GM12878 (cell line): ENCODE measurements around the gene KCNJ13. TPM values are rescaled to one million over a fixed set of nuclear protein-coding genes. Genes with fewer than 3 reads are reported as not detected.

ENCODE experiments used
- ATAC-seq: fragments of 200-7000 bp; cut with Tn5 transposase; 3 replicates; pipeline ENCODE4 v1.9.1; 2020; ENCODE audit warnings: mild to moderate bottlenecking, moderate library complexity
- BruUV-seq: library from RNA; stranded (reverse); fragments of 400-500 nt; replicated peaks from 2 replicates; lab custom pipeline; 2021; lab: Mats Ljungman, UMichigan
- CTCF ChIA-PET: fragments of 300-600 bp; sonication (Branson Sonifier 250); formaldehyde crosslinking; extraction: SDS; loops from one replicate; lab custom pipeline; 2021; ENCODE audit warnings: inconsistent platforms; lab: Yijun Ruan, JAX
- POLR2A ChIA-PET: fragments of 350-600 bp; formaldehyde crosslinking; extraction: SDS; loops from one replicate; lab custom pipeline; 2021; ENCODE audit warnings: inconsistent platforms; lab: Charles Lee
- RAD21 ChIA-PET: fragments of 300-600 bp; sonication (Branson Sonifier 250); formaldehyde crosslinking; loops from one replicate; lab custom pipeline; 2023; ENCODE audit warnings: antibody characterized with exemption; ENCODE audit not compliant: unreplicated experiment; lab: Charles Lee
- SMC1A ChIA-PET: fragments of 300-600 bp; sonication (Branson Sonifier 250); formaldehyde crosslinking; loops from one replicate; lab custom pipeline; 2023; ENCODE audit not compliant: unreplicated experiment, uncharacterized antibody; lab: Charles Lee
- DNase-seq: peaks from one replicate; pipeline ENCODE4 v3.0.0-alpha.2; 2011; ENCODE audit warnings: low read depth, low spot score
- FAIRE-seq: peaks from 3 replicates; lab custom pipeline; 2011; peaks lifted over from hg19 to GRCh38; lab: Jason Lieb, UNC
- H2AFZ ChIP-seq: 2 replicates; pipeline ENCODE4 v1.6.0; 2011; ENCODE audit warnings: low read depth, low read length, control low read depth; ENCODE audit not compliant: control insufficient read depth
- H3K27ac ChIP-seq: 2 replicates; pipeline ENCODE4 v1.5.1; 2011; ENCODE audit warnings: control low read depth; ENCODE audit not compliant: control insufficient read depth, insufficient read depth
- H3K27me3 ChIP-seq, 2 experiments: replicated peaks in 1 of 2; 2 replicates each; pipeline versions ENCODE4 v1.6.0 to v1.6.1; 2011; ENCODE audit warnings: low read length in 1 of 2; ENCODE audit not compliant: control insufficient read depth in 2 of 2, insufficient read depth in 2 of 2
- H3K36me3 ChIP-seq, 2 experiments: 2 replicates each; pipeline ENCODE4 v1.5.1; 2011; ENCODE audit warnings: low read length in 1 of 2; ENCODE audit not compliant: control insufficient read depth in 2 of 2, insufficient read depth in 2 of 2
- H3K4me1 ChIP-seq: 2 replicates; pipeline ENCODE4 v1.6.1; 2011; ENCODE audit warnings: mild to moderate bottlenecking, low read length, moderate library complexity, mixed read lengths; ENCODE audit not compliant: control insufficient read depth, insufficient read depth
- H3K4me2 ChIP-seq: 2 replicates; pipeline ENCODE4 v1.6.0; 2011; ENCODE audit warnings: control low read depth; ENCODE audit not compliant: control insufficient read depth, insufficient read depth
- H3K4me3 ChIP-seq: fragments of 200-600 bp; sonication (generic); 2 replicates; pipeline ENCODE4 v1.5.1; 2016
- H3K79me2 ChIP-seq: 2 replicates; pipeline ENCODE4 v1.6.0; 2011; ENCODE audit warnings: low read length; ENCODE audit not compliant: control insufficient read depth, insufficient read depth
- H3K9ac ChIP-seq: 2 replicates; pipeline ENCODE4 v1.8.0; 2011; ENCODE audit warnings: low read length, control low read depth, mixed read lengths; ENCODE audit not compliant: control insufficient read depth, insufficient read depth
- H3K9me3 ChIP-seq: replicated peaks from 3 replicates; pipeline ENCODE4 v1.5.1; 2011; ENCODE audit warnings: mild to moderate bottlenecking, low read length; ENCODE audit not compliant: control insufficient read depth, insufficient read depth
- H4K20me1 ChIP-seq: 2 replicates; pipeline ENCODE4 v1.6.0; 2011; ENCODE audit not compliant: control insufficient read depth, insufficient read depth
- ATF3 ChIP-seq: IDR thresholded peaks from 2 replicates; pipeline ENCODE4 v1.6.1; 2011; ENCODE audit warnings: low read depth, mild to moderate bottlenecking, low read length, moderate library complexity, borderline replicate concordance; ENCODE audit errors: extremely low read depth
- BCL11A ChIP-seq: IDR thresholded peaks from 2 replicates; pipeline ENCODE4 v1.6.1; 2011; ENCODE audit warnings: low read depth, low read length
- BMI1 ChIP-seq: fragments of 450-650 bp; IDR thresholded peaks from 2 replicates; pipeline ENCODE4 v1.6.1; 2016; ENCODE audit warnings: mild to moderate bottlenecking, moderate library complexity, borderline replicate concordance
- CBX3 ChIP-seq: fragments of 200-600 bp; sonication (generic); IDR thresholded peaks from 2 replicates; pipeline ENCODE4 v1.6.1; 2016; ENCODE audit warnings: low read depth, borderline replicate concordance
- GATAD2B ChIP-seq: fragments of 450-650 bp; conservative IDR thresholded peaks from 2 replicates; pipeline ENCODE4 v1.6.1; 2017; ENCODE audit warnings: low read depth, mild to moderate bottlenecking, moderate library complexity
- MYB ChIP-seq: fragments of 150-350 bp; IDR thresholded peaks from 2 replicates; pipeline ENCODE4 v1.6.1; 2014; ENCODE audit warnings: mild to moderate bottlenecking, low read depth, low read length, borderline replicate concordance
- POLR2AphosphoS2 ChIP-seq: IDR thresholded peaks from 2 replicates; pipeline ENCODE4 v1.6.1; 2011; ENCODE audit warnings: low read depth, mild to moderate bottlenecking, low read length, improper control_type of control experiment, moderate library complexity
- SRF ChIP-seq, 2 experiments: IDR thresholded peaks; 2 replicates each; pipeline ENCODE4 v1.6.1; 2011; ENCODE audit warnings: low read depth in 2 of 2, low read length in 2 of 2, mild to moderate bottlenecking in 1 of 2, moderate library complexity in 1 of 2
- TCF12 ChIP-seq: IDR thresholded peaks from 2 replicates; pipeline ENCODE4 v1.6.1; 2011; ENCODE audit warnings: low read depth, mild to moderate bottlenecking, low read length
- ZBTB11 ChIP-seq: fragments of 450-650 bp; formaldehyde crosslinking; IDR thresholded peaks from 2 replicates; pipeline ENCODE4 v1.5.0; 2022; ENCODE audit warnings: mild to moderate bottlenecking, missing genetic modification characterization
- ZNF384 ChIP-seq: IDR thresholded peaks from 2 replicates; pipeline ENCODE4 v1.6.1; 2012; ENCODE audit warnings: low read depth, mild to moderate bottlenecking, low read length, improper control_type of control experiment, borderline replicate concordance
- ZNF592 ChIP-seq: fragments of 450-650 bp; IDR thresholded peaks from 2 replicates; pipeline ENCODE4 v1.6.1; 2017; ENCODE audit warnings: mild to moderate bottlenecking, moderate library complexity
- WGBS: methylation state at CpG from one replicate; pipeline ENCODE4 v1.1.6; 2016; ENCODE audit warnings: low lambda C conversion rate; ENCODE audit not compliant: insufficient replicate concordance, insufficient coverage; ENCODE audit errors: missing lambda C conversion rate; 5-methylcytosine and 5-hydroxymethylcytosine counted together
- in situ Hi-C: fragments of 300-500 bp; cut with MboI; formaldehyde crosslinking; loops from 9 replicates; pipeline ENCODE4 v1.14.3; 2018; ENCODE audit warnings: mixed read lengths
- intact Hi-C: fragments of 100-400 bp; cut with micrococcal nuclease; formaldehyde crosslinking; loops from one replicate; pipeline ENCODE4 v1.14.2; 2022; ENCODE audit not compliant: unreplicated experiment
- polyA plus RNA-seq, 11 experiments: library from polyadenylated mRNA; depleted of rRNA in 4 of 11; unstranded in 6 of 11; stranded (reverse) in 5 of 11; fragments of >200 nt; fragmentation: Nextera tagmentation in 4 of 11; fragmentation: Illumina TruSeq in 1 of 11; extraction: Ambion mirVana in 4 of 11; extraction: Trizol in 1 of 11; gene quantifications; 1 replicate in 1 of 11; 2 replicates in 10 of 11; pipeline versions ENCODE4 v1.2.1 to v1.2.3, GENCODE V29; 2011 to 2016; ENCODE audit warnings: inconsistent platforms in 2 of 11, missing spikeins in 2 of 11, low read depth in 1 of 11
- total RNA-seq, 4 experiments: library from RNA; depleted of rRNA in 3 of 4; stranded (reverse); fragments of >200 nt in 3 of 4; fragmentation: Illumina TruSeq in 1 of 4; extraction: Trizol in 1 of 4; gene quantifications; 2 replicates each; pipeline versions ENCODE4 v1.2.1 to v1.2.3, GENCODE V29; 2013 to 2021

KCNJ13 gene
- total and polyA plus RNA-seq, 10 of the 15 experiments (the other 5 are each of a cell fraction or from before 2014, with no cell fraction given), result 0.24 to 0.68 (median 0.29) TPM; not detected in 7

- TF ChIP-seq ATF3 (no peak), ZNF384 (no peak), ZBTB11 (CRISPR knock-in tag) (no peak), CBX3 (no peak), BCL11A (no peak)
Measured at GRCh38 chr2:232798187-232798586, 21.8 kb upstream of the KCNJ13 start (continued).

GRCh38 chr2:232795920-232796319, 19.6 kb upstream of the KCNJ13 start:
- H3K36me3 ChIP-seq, result peaks cover 5 to 32% of the 10 kb centered on the region in 2 experiments
- H3K4me3 ChIP-seq, result no peak overlapping the region
- FAIRE-seq (no peak), ATAC-seq (no peak), DNase-seq (no peak)
- H3K9me3 ChIP-seq, result no peaks in the 10 kb centered on the region; the same call in 2 of the 3 replicates
- POLR2A ChIA-PET, result no interaction called here
- SMC1A ChIA-PET, result no interaction called here
- no peak overlapping the region for H3K27ac ChIP-seq
- WGBS, result 100% methylated on average over 1 of the region's 1 CpG
- RAD21 ChIA-PET, result no interaction called here
- H2AFZ ChIP-seq, result no peak overlapping the region
- in situ Hi-C loops, result no loop called here
- no peak overlapping the region for H3K4me2 ChIP-seq
- H3K4me1 ChIP-seq, result no peaks in the 10 kb centered on the region
- no peaks in the 10 kb centered on the region for H3K27me3 ChIP-seq
- CTCF ChIA-PET, result interaction anchor here (0.8 kb wide), 1 partner anchor 647 kb away, joined by 3 read pairs; no protein-coding TSS in a partner anchor
- H3K79me2 ChIP-seq, result no peaks in the 10 kb centered on the region
- BruUV-seq, result no TSS peak
- intact Hi-C loops, result no loop called here
- no peak overlapping the region for H3K9ac ChIP-seq
- H4K20me1 ChIP-seq, result no peaks in the 10 kb centered on the region
- TF ChIP-seq ZNF592 (no peak), POLR2AphosphoS2 (no peak), BMI1 (no peak), SRF (IDR thresholded peaks at IDR 0.05; ENCODE audit: low read depth in 2 of 2, low read length in 2 of 2) (no peak), GATAD2B (no peak), ATF3 (no peak), MYB (no peak), TCF12 (no peak)
